ENCODE measurements around the gene HNRNPA1.
"Not testable (repeated sequence)": the region's sequence is repeated elsewhere in the genome, so short reads cannot be mapped to it uniquely, and the experiment has no call there.

The HNRNPA1 gene

GRCh38 chr12:54276368-54276767 is 4.2 kb upstream of the HNRNPA1 start:
- no peak for DNase-seq (ENCODE audit: low spot score)

GRCh38 chr12:54277823-54278276 is 2.7 kb upstream of the HNRNPA1 start:
- peak; percentile 56 for DNase-seq (ENCODE audit: low spot score)

- DNase-seq (ENCODE audit: low spot score) = no peak
These were observed 1.3 kb upstream of the HNRNPA1 start for GRCh38 chr12:54279227-54279631.

- DNase-seq (ENCODE audit: low spot score) = peak; percentile 100
These were observed 676 bp upstream of the HNRNPA1 start, which contains the start of gene CBX5 for GRCh38 chr12:54279632-54280467. Gene CBX5 (minus strand): TSS chr12:54280122. CDS start chr12:54257650, 22,472 bp downstream.

GRCh38 chr12:54281261-54281638 is 724 bp downstream of the HNRNPA1 start:
- not testable (repeated sequence) for DNase-seq (ENCODE audit: low spot score)

- not testable (repeated sequence) for DNase-seq (ENCODE audit: low spot score)
These were observed 1.2 kb downstream of the HNRNPA1 start for GRCh38 chr12:54281694-54282093.

- no peak for DNase-seq (ENCODE audit: low spot score)
These were observed 2.5 kb downstream of the HNRNPA1 start for GRCh38 chr12:54282949-54283593.

- not testable (repeated sequence) for DNase-seq (ENCODE audit: low spot score)
These were observed 3.7 kb downstream of the HNRNPA1 start for GRCh38 chr12:54284070-54284780.

GRCh38 chr12:54285150-54286041 is 4.9 kb downstream of the HNRNPA1 start:
- no peak for DNase-seq (ENCODE audit: low spot score)

- no peak for DNase-seq (ENCODE audit: low spot score)
These were observed 5.8 kb downstream of the HNRNPA1 start for GRCh38 chr12:54286042-54287030.

GRCh38 chr12:54287261-54288157 is 7.0 kb downstream of the HNRNPA1 start:
- no peak for DNase-seq (ENCODE audit: low spot score)

GRCh38 chr12:54292083-54292930 is 11.8 kb downstream of the HNRNPA1 start:
- DNase-seq (ENCODE audit: low spot score) = no peak

- DNase-seq (ENCODE audit: low spot score) = no peak
These were observed 12.4 kb downstream of the HNRNPA1 start for GRCh38 chr12:54292931-54293241.

GRCh38 chr12:54294152-54294952 is 13.8 kb downstream of the HNRNPA1 start:
- DNase-seq (ENCODE audit: low spot score) = peak; percentile 77

- no peak for DNase-seq (ENCODE audit: low spot score)
These were observed 14.5 kb downstream of the HNRNPA1 start for GRCh38 chr12:54294953-54295566.

GRCh38 chr12:54296393-54297099 is 16.0 kb downstream of the HNRNPA1 start:
- DNase-seq (ENCODE audit: low spot score) = no peak
